K562 (cell line): ENCODE results near the gene GRB2. TPM values are rescaled to one million over a fixed set of nuclear protein-coding genes. Genes with fewer than 3 reads are reported as not detected.

ENCODE experiments used
- ATAC-seq: fragments of 200-7000 bp; cut with Tn5 transposase; 3 replicates; pipeline ENCODE4 v1.9.1; 2020; ENCODE audit warnings: moderate library complexity
- BruUV-seq: library from RNA; stranded (reverse); fragments of 400-500 nt; replicated peaks from 2 replicates; lab custom pipeline; 2021; lab: Mats Ljungman, UMichigan
- CTCF ChIA-PET: fragments of 300-600 bp; formaldehyde crosslinking; extraction: SDS; loops from one replicate; lab custom pipeline; 2021; ENCODE audit warnings: low intra/inter-chr PET ratio; lab: Yijun Ruan, JAX
- POLR2A ChIA-PET: fragments of 300-600, 350-650 bp; sonication (Branson Sonifier 250); formaldehyde crosslinking; extraction: SDS; loops from one replicate; lab custom pipeline; 2021; ENCODE audit warnings: antibody characterized with exemption, inconsistent platforms; lab: Yijun Ruan, JAX
- DNase-seq, 4 experiments: peaks; one replicate each; pipeline versions ENCODE4 v3.0.0 to v3.0.0-alpha.2; 2011 to 2018; ENCODE audit warnings: low spot score in 3 of 4, mixed read lengths in 3 of 4; ENCODE audit errors: extremely low read depth in 1 of 4
- FAIRE-seq: peaks from 2 replicates; lab custom pipeline; 2011; peaks lifted over from hg19 to GRCh38; lab: Jason Lieb, UNC
- H2AFZ ChIP-seq: 2 replicates; pipeline ENCODE4 v1.6.0; 2011; ENCODE audit warnings: low read depth, low read length, control low read depth, inconsistent platforms
- H3K27ac ChIP-seq: fragments of 200-600 bp; 3 replicates; pipeline ENCODE4 v1.8.0; 2011; ENCODE audit warnings: low read depth, mild to moderate bottlenecking, control low read depth, inconsistent platforms, low read length, moderate library complexity, mixed read lengths; ENCODE audit errors: extremely low read depth
- H3K27me3 ChIP-seq, 2 experiments: fragments of 300-600 bp in 1 of 2; 2 replicates in 1 of 2; 3 replicates in 1 of 2; pipeline versions ENCODE4 v1.6.0 to v1.8.0; 2011; ENCODE audit warnings: inconsistent platforms in 2 of 2, low read length in 2 of 2, mild to moderate bottlenecking in 1 of 2, mixed read lengths in 1 of 2, moderate library complexity in 1 of 2; ENCODE audit not compliant: control insufficient read depth in 2 of 2, insufficient read depth in 2 of 2
- H3K36me3 ChIP-seq: fragments of 300-600 bp; 3 replicates; pipeline ENCODE4 v1.8.0; 2011; ENCODE audit warnings: mild to moderate bottlenecking, low read length, inconsistent platforms; ENCODE audit not compliant: control insufficient read depth, insufficient read depth
- H3K4me1 ChIP-seq, 2 experiments: fragments of 200-600 bp in 1 of 2; replicated peaks in 1 of 2; 2 replicates in 1 of 2; 3 replicates in 1 of 2; pipeline versions ENCODE4 v1.5.1 to v1.8.0; 2011; ENCODE audit warnings: inconsistent platforms in 2 of 2, low read length in 2 of 2, mild to moderate bottlenecking in 1 of 2, mixed read lengths in 1 of 2, moderate library complexity in 1 of 2; ENCODE audit not compliant: control insufficient read depth in 2 of 2, insufficient read depth in 2 of 2
- H3K4me2 ChIP-seq: 2 replicates; pipeline ENCODE4 v1.6.1; 2011; ENCODE audit warnings: low read length, control low read depth, inconsistent platforms, mixed read lengths; ENCODE audit not compliant: insufficient read depth
- H3K4me3 ChIP-seq: fragments of 200-600 bp; sonication (generic), shearing (Covaris generic); 2 replicates; pipeline ENCODE4 v1.5.1; 2016; ENCODE audit warnings: control low read depth, inconsistent platforms
- H3K79me2 ChIP-seq: fragments of 200-600 bp; 3 replicates; pipeline ENCODE4 v1.8.0; 2011; ENCODE audit warnings: low read length, inconsistent platforms; ENCODE audit not compliant: control insufficient read depth, insufficient read depth
- H3K9ac ChIP-seq, 2 experiments: 2 replicates each; pipeline versions ENCODE4 v1.6.0 to v1.6.1; 2011; ENCODE audit warnings: low read depth in 2 of 2, low read length in 2 of 2, control low read depth in 1 of 2, inconsistent platforms in 1 of 2, mild to moderate bottlenecking in 1 of 2, mixed read lengths in 1 of 2; ENCODE audit not compliant: insufficient read depth in 1 of 2
- H3K9me1 ChIP-seq: one replicate; pipeline ENCODE4 v1.6.0; 2011; ENCODE audit warnings: inconsistent platforms, mild to moderate bottlenecking, low read length, moderate library complexity; ENCODE audit not compliant: control insufficient read depth, insufficient read depth
- H3K9me3 ChIP-seq: replicated peaks from 2 replicates; pipeline ENCODE4 v1.5.1; 2011; ENCODE audit warnings: low read depth, low read length, inconsistent platforms; ENCODE audit not compliant: control insufficient read depth, insufficient read depth
- H4K20me1 ChIP-seq: replicated peaks from 2 replicates; pipeline ENCODE4 v1.6.1; 2011; ENCODE audit warnings: low read length, inconsistent platforms, mixed read lengths; ENCODE audit not compliant: control insufficient read depth, insufficient read depth
- DDX20 ChIP-seq: fragments of 450-650 bp; IDR thresholded peaks from 2 replicates; pipeline ENCODE4 v1.6.1; 2016; ENCODE audit warnings: missing genetic modification characterization, low read depth, mild to moderate bottlenecking, missing compliant biosample characterization, moderate library complexity
- E2F1 ChIP-seq: sonication (generic); formaldehyde crosslinking; IDR thresholded peaks from 2 replicates; pipeline ENCODE4 v1.8.1; 2023; ENCODE audit warnings: mild to moderate bottlenecking, missing genetic modification reagents, moderate library complexity
- ELF1 ChIP-seq: fragments of 200-800 bp; sonication (Bioruptor generic); IDR thresholded peaks from 2 replicates; pipeline ENCODE4 v1.6.1; 2016; ENCODE audit warnings: missing genetic modification characterization, missing compliant biosample characterization
- KAT8 ChIP-seq: fragments of 450-650 bp; IDR thresholded peaks from 2 replicates; pipeline ENCODE4 v1.6.1; 2016; ENCODE audit warnings: low read depth, mild to moderate bottlenecking
- POLR2A ChIP-seq: fragments of 450-650 bp; conservative IDR thresholded peaks from 2 replicates; pipeline ENCODE4 v1.6.1; 2016
- PRMT5 ChIP-seq: sonication (generic); formaldehyde crosslinking; IDR thresholded peaks from 2 replicates; pipeline ENCODE4 v1.5.0; 2020; ENCODE audit warnings: missing genetic modification reagents
- RBM15 ChIP-seq: fragments of 200-400 bp; formaldehyde crosslinking; IDR thresholded peaks from 2 replicates; pipeline ENCODE4 v1.6.1; 2018; ENCODE audit warnings: mild to moderate bottlenecking, low read length, moderate library complexity; ENCODE audit not compliant: insufficient read depth
- TEAD4 ChIP-seq, 2 experiments: sonication (generic) in 1 of 2; formaldehyde crosslinking in 1 of 2; IDR thresholded peaks; 2 replicates each; pipeline versions ENCODE4 v1.6.1 to v1.8.0; 2012 to 2022; ENCODE audit warnings: borderline replicate concordance in 1 of 2, inconsistent platforms in 1 of 2, low read length in 1 of 2, mild to moderate bottlenecking in 1 of 2, missing genetic modification reagents in 1 of 2
- ZKSCAN3 ChIP-seq: fragments of 250-450 bp; sonication (Bioruptor Pico); IDR thresholded peaks from 2 replicates; pipeline ENCODE4 v1.4.0; 2020
- ZNF318 ChIP-seq, 2 experiments: fragments of 450-650 bp; IDR thresholded peaks; 2 replicates each; pipeline ENCODE4 v1.6.1; 2016; ENCODE audit warnings: mild to moderate bottlenecking in 2 of 2, borderline replicate concordance in 1 of 2, low read depth in 1 of 2, moderate library complexity in 1 of 2
- WGBS: fragments of 100-300 bp; shearing (Covaris generic); methylation state at CpG from one replicate; pipeline ENCODE4 v1.1.6; 2016; ENCODE audit warnings: low coverage, mixed read lengths; ENCODE audit not compliant: insufficient coverage; ENCODE audit errors: missing lambda C conversion rate; 5-methylcytosine and 5-hydroxymethylcytosine counted together
- in situ Hi-C: fragments of 300-500 bp; cut with MboI; formaldehyde crosslinking; loops from 4 replicates; pipeline ENCODE4 v1.15.0; 2018; ENCODE audit warnings: inconsistent platforms, mixed read lengths
- intact Hi-C: fragments of 100-400 bp; cut with micrococcal nuclease; formaldehyde crosslinking; loops from 2 replicates; pipeline ENCODE4 v1.14.2; 2022
- polyA plus RNA-seq, 8 experiments: library from polyadenylated mRNA; depleted of rRNA in 4 of 8; stranded (reverse) in 5 of 8; unstranded in 3 of 8; fragments of >200 nt; fragmentation: Nextera tagmentation in 2 of 8; fragmentation: Illumina TruSeq in 1 of 8; extraction: Ambion mirVana in 2 of 8; extraction: Trizol in 1 of 8; gene quantifications; 2 replicates each; pipeline versions ENCODE4 v1.2.1 to v1.2.3, GENCODE V29; 2011 to 2014; ENCODE audit warnings: inconsistent platforms in 1 of 8, missing spikeins in 1 of 8
- total RNA-seq, 7 experiments: library from RNA; depleted of rRNA in 6 of 7; stranded (reverse); fragments of >200 nt in 6 of 7; fragmentation: Illumina TruSeq in 2 of 7; extraction: Trizol in 2 of 7; gene quantifications; 2 replicates each; pipeline versions ENCODE4 v1.2.1 to v1.2.3, GENCODE V29; 2011 to 2021; ENCODE audit warnings: low replicate concordance in 1 of 7
- TF ChIP-seq, protein P1 (sequence below): fragments of 450-650 bp; conservative IDR thresholded peaks from 2 replicates; pipeline ENCODE4 v1.6.1; 2016; ENCODE audit warnings: missing genetic modification characterization, low read depth, mild to moderate bottlenecking, missing compliant biosample characterization, moderate library complexity

Gene GRB2
- total and polyA plus RNA-seq, 9 of the 15 experiments (the other 6 are each of a cell fraction or from before 2014, with no cell fraction given) = 57.2 to 136 (median 84.8) TPM

DNA sequence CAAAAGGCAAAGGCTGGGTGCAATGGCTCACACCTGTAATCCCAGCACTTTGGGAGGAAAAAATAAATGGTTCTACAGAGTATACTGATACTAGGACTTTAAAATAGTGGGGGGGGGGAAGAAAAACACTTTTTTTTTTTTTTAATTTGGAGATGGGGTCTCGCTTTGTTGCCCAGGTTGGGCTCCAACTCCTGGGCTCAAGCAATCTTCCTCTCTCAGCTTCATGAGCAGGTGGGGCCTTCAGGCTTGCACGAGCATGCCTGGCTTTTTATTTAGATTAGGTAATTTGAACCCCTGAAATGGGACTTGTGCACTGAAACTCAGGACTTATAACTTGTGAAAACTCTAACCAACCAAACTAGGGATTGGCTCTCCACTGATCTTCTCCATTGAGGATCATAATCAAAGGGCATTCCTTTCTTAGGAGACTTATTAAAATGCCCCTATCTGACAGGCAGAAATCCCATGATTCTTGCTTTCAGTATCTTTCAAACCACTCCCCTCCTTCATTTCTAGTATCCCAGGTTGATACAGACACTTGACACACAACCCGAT is 16.9 kb downstream of the GRB2 start:
- H3K27ac ChIP-seq = no peak overlapping the region
- BruUV-seq = no TSS peak
- no peak overlapping the region for H3K4me3 ChIP-seq
- H4K20me1 ChIP-seq = peaks cover 8% of the 10 kb centered on the region
- H3K27me3 ChIP-seq = no peaks in the 10 kb centered on the region
- H3K36me3 ChIP-seq = peaks cover 60% of the 10 kb centered on the region
- H3K79me2 ChIP-seq = peaks cover 92% of the 10 kb centered on the region
- no peak overlapping the region for H2AFZ ChIP-seq
- peaks cover 7 to 9% of the 10 kb centered on the region in 2 experiments; a peak in 4 of 5 replicates for H3K4me1 ChIP-seq
- no peaks in the 10 kb centered on the region for H3K9me1 ChIP-seq
- 45% methylated on average over 2 of the region's 3 CpGs for WGBS
- no peak overlapping the region for H3K9ac ChIP-seq
- no peak overlapping the region for H3K4me2 ChIP-seq
- in situ Hi-C loops = no loop called here
- H3K9me3 ChIP-seq = no peaks in the 10 kb centered on the region
- intact Hi-C loops = no loop called here
- DNase-seq = no peak
- ChIA-PET POLR2A (no interaction called here), CTCF (no interaction called here)
- FAIRE-seq = no peak
- ATAC-seq = no peak
- TF ChIP-seq DDX20 (no peak), TEAD4 (IDR thresholded peaks at IDR 0.05; ENCODE audit: low read length) (no peak), TEAD4 (CRISPR knock-in tag; IDR thresholded peaks at IDR 0.05; ENCODE audit: borderline replicate concordance) (no peak), ZKSCAN3 (CRISPR knock-in tag) (no peak), ELF1 (tag) (no peak), ZNF318 (IDR thresholded peaks at IDR 0.05; ENCODE audit: borderline replicate concordance in 1 of 2, low read depth in 1 of 2) (no peak), KAT8 (no peak), PRMT5 (CRISPR knock-in tag) (no peak), POLR2A (no peak), E2F1 (CRISPR knock-in tag) (no peak), RBM15 (no peak)
- TF ChIP-seq, protein P1, sequence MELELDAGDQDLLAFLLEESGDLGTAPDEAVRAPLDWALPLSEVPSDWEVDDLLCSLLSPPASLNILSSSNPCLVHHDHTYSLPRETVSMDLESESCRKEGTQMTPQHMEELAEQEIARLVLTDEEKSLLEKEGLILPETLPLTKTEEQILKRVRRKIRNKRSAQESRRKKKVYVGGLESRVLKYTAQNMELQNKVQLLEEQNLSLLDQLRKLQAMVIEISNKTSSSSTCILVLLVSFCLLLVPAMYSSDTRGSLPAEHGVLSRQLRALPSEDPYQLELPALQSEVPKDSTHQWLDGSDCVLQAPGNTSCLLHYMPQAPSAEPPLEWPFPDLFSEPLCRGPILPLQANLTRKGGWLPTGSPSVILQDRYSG = no peak
